ENCODE results near the gene PLEKHH3.

Gene PLEKHH3

DNA sequence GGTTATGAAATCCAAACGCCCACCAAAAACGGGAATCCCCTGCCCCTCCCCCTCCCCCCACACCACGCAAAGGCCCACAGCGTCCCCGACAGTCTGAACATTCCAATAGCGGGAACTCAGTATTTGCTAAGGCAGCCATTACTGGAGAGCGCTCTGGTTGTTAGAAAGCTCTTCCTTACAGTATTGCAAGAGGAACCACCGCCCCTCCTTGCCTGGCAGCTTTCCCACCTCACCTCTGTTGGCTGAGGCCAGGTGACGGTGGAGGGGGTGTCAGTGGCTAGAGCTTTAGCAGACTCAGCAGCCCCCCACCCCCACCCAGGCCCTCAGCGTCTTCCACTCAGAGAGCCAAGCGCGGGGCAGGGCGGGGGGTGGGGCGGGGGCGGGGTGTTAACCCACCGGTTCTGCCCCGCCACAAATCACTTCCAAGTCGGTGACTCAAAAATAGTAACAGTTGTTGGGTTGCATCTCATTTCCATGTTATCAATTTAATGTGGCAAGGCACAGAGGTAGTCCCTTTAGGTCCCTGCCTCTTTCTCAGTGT lies 2.2 kb upstream of the PLEKHH3 start:
- 0 out of 2 replicates have a peak, but pooled peaks have one; percentile 20 for TF ChIP-seq ZBTB7A (IDR thresholded peaks at IDR 0.05; ENCODE audit: low read depth)
- peak; percentile 84 for TF ChIP-seq YY1 (IDR thresholded peaks at IDR 0.05; ENCODE audit: low read depth)
- TF ChIP-seq, protein P1, sequence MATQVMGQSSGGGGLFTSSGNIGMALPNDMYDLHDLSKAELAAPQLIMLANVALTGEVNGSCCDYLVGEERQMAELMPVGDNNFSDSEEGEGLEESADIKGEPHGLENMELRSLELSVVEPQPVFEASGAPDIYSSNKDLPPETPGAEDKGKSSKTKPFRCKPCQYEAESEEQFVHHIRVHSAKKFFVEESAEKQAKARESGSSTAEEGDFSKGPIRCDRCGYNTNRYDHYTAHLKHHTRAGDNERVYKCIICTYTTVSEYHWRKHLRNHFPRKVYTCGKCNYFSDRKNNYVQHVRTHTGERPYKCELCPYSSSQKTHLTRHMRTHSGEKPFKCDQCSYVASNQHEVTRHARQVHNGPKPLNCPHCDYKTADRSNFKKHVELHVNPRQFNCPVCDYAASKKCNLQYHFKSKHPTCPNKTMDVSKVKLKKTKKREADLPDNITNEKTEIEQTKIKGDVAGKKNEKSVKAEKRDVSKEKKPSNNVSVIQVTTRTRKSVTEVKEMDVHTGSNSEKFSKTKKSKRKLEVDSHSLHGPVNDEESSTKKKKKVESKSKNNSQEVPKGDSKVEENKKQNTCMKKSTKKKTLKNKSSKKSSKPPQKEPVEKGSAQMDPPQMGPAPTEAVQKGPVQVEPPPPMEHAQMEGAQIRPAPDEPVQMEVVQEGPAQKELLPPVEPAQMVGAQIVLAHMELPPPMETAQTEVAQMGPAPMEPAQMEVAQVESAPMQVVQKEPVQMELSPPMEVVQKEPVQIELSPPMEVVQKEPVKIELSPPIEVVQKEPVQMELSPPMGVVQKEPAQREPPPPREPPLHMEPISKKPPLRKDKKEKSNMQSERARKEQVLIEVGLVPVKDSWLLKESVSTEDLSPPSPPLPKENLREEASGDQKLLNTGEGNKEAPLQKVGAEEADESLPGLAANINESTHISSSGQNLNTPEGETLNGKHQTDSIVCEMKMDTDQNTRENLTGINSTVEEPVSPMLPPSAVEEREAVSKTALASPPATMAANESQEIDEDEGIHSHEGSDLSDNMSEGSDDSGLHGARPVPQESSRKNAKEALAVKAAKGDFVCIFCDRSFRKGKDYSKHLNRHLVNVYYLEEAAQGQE (IDR thresholded peaks at IDR 0.05; ENCODE audit: low read depth) = no peak

DNA sequence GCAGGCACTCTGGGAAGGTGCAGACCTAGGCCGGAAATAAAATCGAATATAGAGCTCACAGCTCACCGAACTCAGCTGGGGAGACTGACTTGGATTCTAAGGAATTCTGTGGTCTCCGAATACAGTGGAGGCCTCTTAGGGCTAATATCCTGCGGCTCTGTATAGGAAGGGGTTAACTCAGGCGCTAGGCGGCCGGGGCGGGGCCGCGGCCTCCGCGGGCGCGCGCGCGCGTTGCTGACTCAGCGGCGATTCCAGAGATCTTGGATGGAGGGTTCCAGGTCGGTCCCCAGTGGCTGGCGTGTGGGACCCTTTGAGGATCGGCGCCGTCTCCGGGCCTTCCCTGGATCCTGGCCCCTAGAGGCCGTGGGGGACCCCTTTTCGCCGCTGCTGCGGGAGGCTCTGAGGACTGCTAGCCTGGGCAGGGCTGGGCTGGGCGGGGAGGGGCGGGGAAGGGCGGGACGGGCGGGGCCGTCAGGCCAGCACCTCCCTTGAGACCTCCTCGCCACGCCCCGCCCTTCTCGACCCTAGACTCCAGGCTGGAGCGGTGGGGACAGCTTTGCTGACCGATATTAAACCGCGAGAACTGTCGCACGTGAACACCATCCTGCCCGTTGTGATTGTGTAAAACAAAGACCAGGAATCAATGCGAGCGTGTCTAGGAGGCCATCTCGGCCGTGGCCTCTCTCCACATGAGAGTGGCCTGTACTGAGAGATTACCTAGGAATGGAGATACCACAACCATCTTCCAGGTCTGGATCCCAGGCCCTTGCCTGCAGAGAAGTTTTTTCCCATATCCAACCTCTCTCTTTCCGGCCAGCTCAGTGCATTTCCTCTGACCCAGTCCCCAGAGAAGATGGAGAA lies 1.4 kb upstream of the PLEKHH3 start:
- no peak for TF ChIP-seq NFIC (IDR thresholded peaks at IDR 0.05)
- no peak for TF ChIP-seq CEBPB (IDR thresholded peaks at IDR 0.05)
- no peak; the same call in 1 of the 2 replicates for TF ChIP-seq EP300 (IDR thresholded peaks at IDR 0.05; ENCODE audit: borderline replicate concordance)
- TF ChIP-seq CREB1 (IDR thresholded peaks at IDR 0.05; ENCODE audit: low read depth) = no peak
- no peak for TF ChIP-seq EGR1 (IDR thresholded peaks at IDR 0.05)
- TF ChIP-seq, protein P1 (IDR thresholded peaks at IDR 0.05; ENCODE audit: low read depth) = no peak
- TF ChIP-seq YY1 (IDR thresholded peaks at IDR 0.05; ENCODE audit: low read depth) = 0 out of 2 replicates have a peak, but pooled peaks have one; percentile 50
- TF ChIP-seq TAF1 (IDR thresholded peaks at IDR 0.05; ENCODE audit: low read depth) = peak; percentile 50
- TF ChIP-seq, protein P2, sequence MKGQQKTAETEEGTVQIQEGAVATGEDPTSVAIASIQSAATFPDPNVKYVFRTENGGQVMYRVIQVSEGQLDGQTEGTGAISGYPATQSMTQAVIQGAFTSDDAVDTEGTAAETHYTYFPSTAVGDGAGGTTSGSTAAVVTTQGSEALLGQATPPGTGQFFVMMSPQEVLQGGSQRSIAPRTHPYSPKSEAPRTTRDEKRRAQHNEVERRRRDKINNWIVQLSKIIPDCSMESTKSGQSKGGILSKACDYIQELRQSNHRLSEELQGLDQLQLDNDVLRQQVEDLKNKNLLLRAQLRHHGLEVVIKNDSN (IDR thresholded peaks at IDR 0.05) = no peak
- TF ChIP-seq TEAD4 (IDR thresholded peaks at IDR 0.05) = no peak
- TF ChIP-seq FOXM1 (IDR thresholded peaks at IDR 0.05; ENCODE audit: borderline replicate concordance, low read depth) = no peak
- TF ChIP-seq ZBTB7A (IDR thresholded peaks at IDR 0.05; ENCODE audit: low read depth) = no peak
- no peak for TF ChIP-seq RAD21 (IDR thresholded peaks at IDR 0.05; ENCODE audit: low read depth)
- TF ChIP-seq, protein P3, sequence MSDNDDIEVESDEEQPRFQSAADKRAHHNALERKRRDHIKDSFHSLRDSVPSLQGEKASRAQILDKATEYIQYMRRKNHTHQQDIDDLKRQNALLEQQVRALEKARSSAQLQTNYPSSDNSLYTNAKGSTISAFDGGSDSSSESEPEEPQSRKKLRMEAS (IDR thresholded peaks at IDR 0.05) = peak; percentile 77
- no peak for TF ChIP-seq TCF12 (IDR thresholded peaks at IDR 0.05; ENCODE audit: low read depth)

DNA sequence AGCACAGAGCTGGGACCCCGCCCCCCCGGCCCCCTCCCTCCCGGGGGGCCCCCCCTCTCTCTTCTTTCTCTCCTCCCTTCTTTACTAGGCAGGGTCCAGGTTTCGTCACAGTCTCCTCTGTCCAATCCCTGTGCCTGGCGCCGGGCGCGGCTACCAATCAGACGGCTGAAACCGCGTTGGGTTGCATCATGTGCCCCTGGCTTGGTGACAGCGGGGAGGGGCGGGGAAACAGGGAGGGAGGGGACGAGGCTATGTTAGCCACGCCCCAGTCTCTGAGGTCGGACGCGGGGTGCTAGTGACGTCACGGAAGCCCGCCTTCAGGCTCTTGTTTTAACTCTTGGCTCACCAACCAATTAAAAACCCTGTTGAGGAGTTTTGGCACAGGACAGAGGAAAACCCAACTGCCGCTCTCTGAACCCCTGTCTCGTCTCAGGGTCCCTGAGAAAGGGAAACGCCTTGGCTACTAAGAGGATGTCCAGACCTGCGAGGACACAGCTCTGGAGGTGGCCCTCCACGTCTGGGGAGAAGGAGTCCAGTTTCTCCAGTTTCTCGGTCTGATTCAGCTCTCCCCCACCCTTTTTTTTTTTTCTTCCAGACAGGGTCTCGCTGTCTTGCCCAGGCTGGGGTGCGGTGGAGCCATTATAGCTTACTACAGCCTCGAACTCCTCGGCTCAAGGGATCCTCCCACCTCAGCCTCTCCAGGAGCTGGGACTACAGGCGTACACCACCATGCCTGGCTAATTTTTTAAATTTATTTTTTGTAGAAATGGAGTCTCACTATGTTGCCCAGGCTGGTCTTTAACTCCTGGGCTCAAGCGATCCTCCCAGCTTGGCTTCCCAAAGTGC lies 441 bp upstream of the PLEKHH3 start:
- 0 out of 2 replicates have a peak, but pooled peaks have one; percentile 4 for TF ChIP-seq YY1 (IDR thresholded peaks at IDR 0.05; ENCODE audit: low read depth)
- TF ChIP-seq, protein P3 (IDR thresholded peaks at IDR 0.05) = peak; percentile 74
- no peak for TF ChIP-seq TAF1 (IDR thresholded peaks at IDR 0.05; ENCODE audit: low read depth)
- TF ChIP-seq EP300 (IDR thresholded peaks at IDR 0.05; ENCODE audit: borderline replicate concordance) = no peak
- no peak for TF ChIP-seq EGR1 (IDR thresholded peaks at IDR 0.05)
- no peak for TF ChIP-seq ZBTB7A (IDR thresholded peaks at IDR 0.05; ENCODE audit: low read depth)
- no peak for TF ChIP-seq RAD21 (IDR thresholded peaks at IDR 0.05; ENCODE audit: low read depth)
- TF ChIP-seq CREB1 (IDR thresholded peaks at IDR 0.05; ENCODE audit: low read depth) = peak; percentile 85
- TF ChIP-seq, protein P2 (IDR thresholded peaks at IDR 0.05) = peak; percentile 95
- no peak for TF ChIP-seq TCF12 (IDR thresholded peaks at IDR 0.05; ENCODE audit: low read depth)
- TF ChIP-seq, protein P1 (IDR thresholded peaks at IDR 0.05; ENCODE audit: low read depth) = no peak
- no peak for TF ChIP-seq TEAD4 (IDR thresholded peaks at IDR 0.05)
- peak; percentile 92 for TF ChIP-seq CEBPB (IDR thresholded peaks at IDR 0.05)
- TF ChIP-seq NFIC (IDR thresholded peaks at IDR 0.05) = peak; percentile 38; the same call in 1 of the 2 replicates

All from Ishikawa (cell line).